Measurements from ENCODE around the gene NHLRC2. TPM values are rescaled to one million over a fixed set of nuclear protein-coding genes. Genes with fewer than 3 reads are reported as not detected.

Gene NHLRC2
- total and polyA plus RNA-seq, 10 of the 15 experiments (the other 5 are each of a cell fraction or from before 2014, with no cell fraction given), result 1.9 to 31.3 (median 15.9) TPM

DNA sequence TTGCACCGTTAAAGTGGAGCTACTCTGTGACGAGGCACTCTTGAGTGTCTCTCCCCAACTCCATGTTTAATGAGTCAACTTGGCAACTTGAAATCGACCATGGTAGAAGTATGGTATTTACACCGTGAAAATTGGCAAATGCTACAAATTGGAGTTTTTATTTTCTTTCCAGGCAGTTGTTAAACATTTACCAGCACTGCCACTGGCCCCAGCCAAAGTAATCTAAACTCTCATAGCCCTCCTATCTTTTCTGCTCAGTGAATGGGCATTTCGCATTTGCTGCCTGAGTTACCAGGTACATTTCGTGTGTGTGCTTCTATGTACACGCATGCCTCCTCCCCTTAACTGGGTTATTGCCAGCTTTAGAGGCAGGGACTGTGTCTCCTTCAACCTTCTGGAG lies 83.3 kb downstream of the NHLRC2 start (continued):
- TF ChIP-seq CUX1 (IDR thresholded peaks at IDR 0.05; ENCODE audit: insufficient replicate concordance, low read depth, low read length) (no peak), HDAC2 (IDR thresholded peaks at IDR 0.05) (no peak), NFXL1 (IDR thresholded peaks at IDR 0.05; ENCODE audit: borderline replicate concordance) (no peak), BCLAF1 (IDR thresholded peaks at IDR 0.05) (no peak), TAF1 (IDR thresholded peaks at IDR 0.05; ENCODE audit: borderline replicate concordance, low read depth, low read length) (no peak), RAD21 (IDR thresholded peaks at IDR 0.05; ENCODE audit: insufficient read depth, low read depth, low read length) (no peak), RFX5 (IDR thresholded peaks at IDR 0.05; ENCODE audit: low read depth, low read length) (no peak), SREBF1 (IDR thresholded peaks at IDR 0.05; ENCODE audit: low read length) (no peak), USF2 (IDR thresholded peaks at IDR 0.05; ENCODE audit: borderline replicate concordance, low read depth, low read length) (no peak)
- TF ChIP-seq, protein P1, sequence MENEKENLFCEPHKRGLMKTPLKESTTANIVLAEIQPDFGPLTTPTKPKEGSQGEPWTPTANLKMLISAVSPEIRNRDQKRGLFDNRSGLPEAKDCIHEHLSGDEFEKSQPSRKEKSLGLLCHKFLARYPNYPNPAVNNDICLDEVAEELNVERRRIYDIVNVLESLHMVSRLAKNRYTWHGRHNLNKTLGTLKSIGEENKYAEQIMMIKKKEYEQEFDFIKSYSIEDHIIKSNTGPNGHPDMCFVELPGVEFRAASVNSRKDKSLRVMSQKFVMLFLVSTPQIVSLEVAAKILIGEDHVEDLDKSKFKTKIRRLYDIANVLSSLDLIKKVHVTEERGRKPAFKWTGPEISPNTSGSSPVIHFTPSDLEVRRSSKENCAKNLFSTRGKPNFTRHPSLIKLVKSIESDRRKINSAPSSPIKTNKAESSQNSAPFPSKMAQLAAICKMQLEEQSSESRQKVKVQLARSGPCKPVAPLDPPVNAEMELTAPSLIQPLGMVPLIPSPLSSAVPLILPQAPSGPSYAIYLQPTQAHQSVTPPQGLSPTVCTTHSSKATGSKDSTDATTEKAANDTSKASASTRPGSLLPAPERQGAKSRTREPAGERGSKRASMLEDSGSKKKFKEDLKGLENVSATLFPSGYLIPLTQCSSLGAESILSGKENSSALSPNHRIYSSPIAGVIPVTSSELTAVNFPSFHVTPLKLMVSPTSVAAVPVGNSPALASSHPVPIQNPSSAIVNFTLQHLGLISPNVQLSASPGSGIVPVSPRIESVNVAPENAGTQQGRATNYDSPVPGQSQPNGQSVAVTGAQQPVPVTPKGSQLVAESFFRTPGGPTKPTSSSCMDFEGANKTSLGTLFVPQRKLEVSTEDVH (IDR thresholded peaks at IDR 0.05; ENCODE audit: low read depth, partially characterized antibody), result no peak
- TF ChIP-seq, protein P2, sequence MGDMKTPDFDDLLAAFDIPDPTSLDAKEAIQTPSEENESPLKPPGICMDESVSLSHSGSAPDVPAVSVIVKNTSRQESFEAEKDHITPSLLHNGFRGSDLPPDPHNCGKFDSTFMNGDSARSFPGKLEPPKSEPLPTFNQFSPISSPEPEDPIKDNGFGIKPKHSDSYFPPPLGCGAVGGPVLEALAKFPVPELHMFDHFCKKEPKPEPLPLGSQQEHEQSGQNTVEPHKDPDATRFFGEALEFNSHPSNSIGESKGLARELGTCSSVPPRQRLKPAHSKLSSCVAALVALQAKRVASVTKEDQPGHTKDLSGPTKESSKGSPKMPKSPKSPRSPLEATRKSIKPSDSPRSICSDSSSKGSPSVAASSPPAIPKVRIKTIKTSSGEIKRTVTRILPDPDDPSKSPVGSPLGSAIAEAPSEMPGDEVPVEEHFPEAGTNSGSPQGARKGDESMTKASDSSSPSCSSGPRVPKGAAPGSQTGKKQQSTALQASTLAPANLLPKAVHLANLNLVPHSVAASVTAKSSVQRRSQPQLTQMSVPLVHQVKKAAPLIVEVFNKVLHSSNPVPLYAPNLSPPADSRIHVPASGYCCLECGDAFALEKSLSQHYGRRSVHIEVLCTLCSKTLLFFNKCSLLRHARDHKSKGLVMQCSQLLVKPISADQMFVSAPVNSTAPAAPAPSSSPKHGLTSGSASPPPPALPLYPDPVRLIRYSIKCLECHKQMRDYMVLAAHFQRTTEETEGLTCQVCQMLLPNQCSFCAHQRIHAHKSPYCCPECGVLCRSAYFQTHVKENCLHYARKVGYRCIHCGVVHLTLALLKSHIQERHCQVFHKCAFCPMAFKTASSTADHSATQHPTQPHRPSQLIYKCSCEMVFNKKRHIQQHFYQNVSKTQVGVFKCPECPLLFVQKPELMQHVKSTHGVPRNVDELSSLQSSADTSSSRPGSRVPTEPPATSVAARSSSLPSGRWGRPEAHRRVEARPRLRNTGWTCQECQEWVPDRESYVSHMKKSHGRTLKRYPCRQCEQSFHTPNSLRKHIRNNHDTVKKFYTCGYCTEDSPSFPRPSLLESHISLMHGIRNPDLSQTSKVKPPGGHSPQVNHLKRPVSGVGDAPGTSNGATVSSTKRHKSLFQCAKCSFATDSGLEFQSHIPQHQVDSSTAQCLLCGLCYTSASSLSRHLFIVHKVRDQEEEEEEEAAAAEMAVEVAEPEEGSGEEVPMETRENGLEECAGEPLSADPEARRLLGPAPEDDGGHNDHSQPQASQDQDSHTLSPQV (IDR thresholded peaks at IDR 0.05), result no peak
